ENCODE results near the gene CASP8AP2. TPM values are rescaled to one million over a fixed set of nuclear protein-coding genes. Genes with fewer than 3 reads are reported as not detected.
"Not testable (repeated sequence)": the region's sequence is repeated elsewhere in the genome, so short reads cannot be mapped to it uniquely, and the experiment has no call there.

The CASP8AP2 gene
- total RNA-seq, 1 donor from 2014 or later, result 12.1 TPM

DNA sequence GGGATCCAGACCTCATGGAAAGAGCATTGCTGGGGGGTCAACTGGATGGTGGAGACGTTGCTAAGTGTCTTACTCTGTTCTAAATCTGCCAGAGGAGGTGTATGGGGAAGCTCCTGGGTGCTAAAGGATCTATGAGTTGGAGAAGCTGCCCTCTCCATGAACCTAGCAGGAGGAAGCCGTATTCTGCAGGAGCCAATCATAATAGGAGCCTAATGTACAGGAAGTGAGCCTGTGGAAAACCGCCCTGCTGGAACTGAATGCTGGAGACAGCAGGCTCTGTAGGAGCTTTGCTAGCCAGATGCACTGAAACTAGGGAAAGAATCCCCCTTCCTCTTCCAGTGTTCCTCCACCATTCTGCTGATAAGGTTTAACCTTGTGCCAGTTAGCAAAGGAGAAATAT lies 10.9 kb downstream of the CASP8AP2 start:
- Mint-ChIP-seq H3K27ac (ENCODE audit: unreplicated experiment) (no peak overlapping the region), H3K4me3 (ENCODE audit: unreplicated experiment) (no peak overlapping the region)

DNA sequence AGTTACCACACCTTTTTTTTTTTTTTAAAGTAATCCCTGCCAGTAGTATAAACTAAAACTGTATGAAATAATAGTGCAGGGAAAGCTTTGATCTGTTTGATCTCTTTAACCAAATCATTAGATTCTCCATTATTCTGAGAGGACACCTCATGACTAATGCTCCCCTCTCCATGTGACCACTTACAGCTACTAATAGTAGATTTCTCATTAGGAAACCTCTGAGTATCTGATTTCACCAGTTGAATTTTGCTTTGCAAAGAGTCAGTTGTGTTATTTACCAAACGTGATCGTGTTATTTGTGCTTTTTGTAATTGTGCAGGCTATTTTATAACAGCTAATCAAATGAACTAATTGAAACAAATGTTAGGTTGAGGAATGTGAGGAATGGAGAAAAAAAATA lies 12.5 kb downstream of the CASP8AP2 start:
- Histone ChIP-seq H2AFZ (ENCODE audit: low read depth, low read length) (no peak overlapping the region), H3K4me2 (ENCODE audit: low read length) (no peak overlapping the region), H3K4me3 (ENCODE audit: insufficient read depth, low read depth, low read length) (no peak overlapping the region), H3K9ac (ENCODE audit: low read length) (no peak overlapping the region), H3K79me2 (ENCODE audit: insufficient read depth, low read length) (peaks cover 72% of the 10 kb centered on the region), H3K27me3 (ENCODE audit: insufficient read depth, low read length) (no peaks in the 10 kb centered on the region), H3K36me3 (ENCODE audit: insufficient read depth, low read length) (no peaks in the 10 kb centered on the region), H3K4me1 (ENCODE audit: insufficient read depth, low read length) (peaks cover 11% of the 10 kb centered on the region), H4K20me1 (ENCODE audit: insufficient read depth, low read length) (peaks cover 25% of the 10 kb centered on the region), H3K27ac (ENCODE audit: low read depth, low read length) (no peak overlapping the region), H3K9me3 (ENCODE audit: insufficient read depth, low read depth, low read length) (no peaks in the 10 kb centered on the region)
- peaks cover 2% of the 10 kb centered on the region for H3K9me3 Mint-ChIP-seq (ENCODE audit: unreplicated experiment)
- peaks cover 18% of the 10 kb centered on the region for H3K4me1 Mint-ChIP-seq (ENCODE audit: low read depth, unreplicated experiment)
- no peak overlapping the region for H3K4me3 Mint-ChIP-seq (ENCODE audit: unreplicated experiment)
- FAIRE-seq, result no peak
- H3K27me3 Mint-ChIP-seq (ENCODE audit: low read depth, unreplicated experiment), result no peaks in the 10 kb centered on the region
- no peak overlapping the region for H3K27ac Mint-ChIP-seq (ENCODE audit: unreplicated experiment)
- H3K36me3 Mint-ChIP-seq (ENCODE audit: low read depth, unreplicated experiment), result peaks cover 1% of the 10 kb centered on the region
- DNase-seq (ENCODE audit: low read depth), result peak; percentile 17
- TF ChIP-seq, protein P1, sequence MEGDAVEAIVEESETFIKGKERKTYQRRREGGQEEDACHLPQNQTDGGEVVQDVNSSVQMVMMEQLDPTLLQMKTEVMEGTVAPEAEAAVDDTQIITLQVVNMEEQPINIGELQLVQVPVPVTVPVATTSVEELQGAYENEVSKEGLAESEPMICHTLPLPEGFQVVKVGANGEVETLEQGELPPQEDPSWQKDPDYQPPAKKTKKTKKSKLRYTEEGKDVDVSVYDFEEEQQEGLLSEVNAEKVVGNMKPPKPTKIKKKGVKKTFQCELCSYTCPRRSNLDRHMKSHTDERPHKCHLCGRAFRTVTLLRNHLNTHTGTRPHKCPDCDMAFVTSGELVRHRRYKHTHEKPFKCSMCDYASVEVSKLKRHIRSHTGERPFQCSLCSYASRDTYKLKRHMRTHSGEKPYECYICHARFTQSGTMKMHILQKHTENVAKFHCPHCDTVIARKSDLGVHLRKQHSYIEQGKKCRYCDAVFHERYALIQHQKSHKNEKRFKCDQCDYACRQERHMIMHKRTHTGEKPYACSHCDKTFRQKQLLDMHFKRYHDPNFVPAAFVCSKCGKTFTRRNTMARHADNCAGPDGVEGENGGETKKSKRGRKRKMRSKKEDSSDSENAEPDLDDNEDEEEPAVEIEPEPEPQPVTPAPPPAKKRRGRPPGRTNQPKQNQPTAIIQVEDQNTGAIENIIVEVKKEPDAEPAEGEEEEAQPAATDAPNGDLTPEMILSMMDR (IDR thresholded peaks at IDR 0.05; ENCODE audit: insufficient read depth, low read depth, low read length), result no peak
- TF ChIP-seq EZH2 (IDR thresholded peaks at IDR 0.05; ENCODE audit: insufficient read depth, low read length), result no peak

More for the DNA sequence above, 10.9 kb downstream of the CASP8AP2 start:
- Histone ChIP-seq H4K20me1 (ENCODE audit: insufficient read depth, low read length) (peaks cover 19% of the 10 kb centered on the region), H3K27me3 (ENCODE audit: insufficient read depth, low read length) (no peaks in the 10 kb centered on the region), H2AFZ (ENCODE audit: low read depth, low read length) (no peak overlapping the region), H3K9ac (ENCODE audit: low read length) (no peak overlapping the region), H3K9me3 (ENCODE audit: insufficient read depth, low read depth, low read length) (no peaks in the 10 kb centered on the region), H3K4me1 (ENCODE audit: insufficient read depth, low read length) (peaks cover 11% of the 10 kb centered on the region), H3K4me3 (ENCODE audit: insufficient read depth, low read depth, low read length) (no peak overlapping the region), H3K79me2 (ENCODE audit: insufficient read depth, low read length) (peaks cover 80% of the 10 kb centered on the region), H3K4me2 (ENCODE audit: low read length) (peak overlapping the region; percentile 23), H3K27ac (ENCODE audit: low read depth, low read length) (no peak overlapping the region), H3K36me3 (ENCODE audit: insufficient read depth, low read length) (no peaks in the 10 kb centered on the region)
- H3K4me1 Mint-ChIP-seq (ENCODE audit: low read depth, unreplicated experiment), result peaks cover 18% of the 10 kb centered on the region
- no peaks in the 10 kb centered on the region for H3K27me3 Mint-ChIP-seq (ENCODE audit: low read depth, unreplicated experiment)
- H3K9me3 Mint-ChIP-seq (ENCODE audit: unreplicated experiment), result peaks cover 2% of the 10 kb centered on the region
- no peak for FAIRE-seq
- DNase-seq (ENCODE audit: low read depth), result peak; percentile 16
- peaks cover 3% of the 10 kb centered on the region for H3K36me3 Mint-ChIP-seq (ENCODE audit: low read depth, unreplicated experiment)
- TF ChIP-seq, protein P1 (IDR thresholded peaks at IDR 0.05; ENCODE audit: insufficient read depth, low read depth, low read length), result no peak
- TF ChIP-seq EZH2 (IDR thresholded peaks at IDR 0.05; ENCODE audit: insufficient read depth, low read length), result no peak

DNA sequence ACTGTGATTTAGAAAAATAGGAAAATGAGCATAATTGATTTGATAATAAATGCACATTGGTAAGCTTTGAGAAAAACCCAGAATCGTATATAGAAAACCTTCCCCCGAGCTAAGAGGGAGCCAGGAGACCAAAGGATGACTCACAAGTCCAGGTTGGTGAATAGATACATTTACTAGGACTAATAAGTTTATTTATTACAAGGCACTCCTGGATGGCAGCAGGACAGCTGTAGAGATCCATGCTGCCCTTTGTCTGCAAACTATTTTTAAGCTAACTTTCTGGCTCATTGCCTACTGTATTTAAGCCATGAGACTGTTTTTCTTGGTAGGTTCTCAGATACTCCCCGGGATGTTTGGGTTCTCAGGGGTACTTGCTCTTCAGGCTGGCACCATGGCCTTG lies 13.4 kb downstream of the CASP8AP2 start:
- H3K36me3 ChIP-seq (ENCODE audit: insufficient read depth, low read length), result peaks cover 2% of the 10 kb centered on the region
- H3K36me3 Mint-ChIP-seq (ENCODE audit: low read depth, unreplicated experiment), result no peaks in the 10 kb centered on the region
- H3K4me2 ChIP-seq (ENCODE audit: low read length), result peak overlapping the region; percentile 28
- H3K9me3 Mint-ChIP-seq (ENCODE audit: unreplicated experiment), result no peaks in the 10 kb centered on the region
- H3K9ac ChIP-seq (ENCODE audit: low read length), result no peak overlapping the region
- H3K27ac ChIP-seq (ENCODE audit: low read depth, low read length), result no peak overlapping the region
- H2AFZ ChIP-seq (ENCODE audit: low read depth, low read length), result no peak overlapping the region
- no peak overlapping the region for H3K4me3 ChIP-seq (ENCODE audit: insufficient read depth, low read depth, low read length)
- H3K27me3 Mint-ChIP-seq (ENCODE audit: low read depth, unreplicated experiment), result no peaks in the 10 kb centered on the region
- no peaks in the 10 kb centered on the region for H3K27me3 ChIP-seq (ENCODE audit: insufficient read depth, low read length)
- H3K4me1 ChIP-seq (ENCODE audit: insufficient read depth, low read length), result peaks cover 11% of the 10 kb centered on the region
- H3K9me3 ChIP-seq (ENCODE audit: insufficient read depth, low read depth, low read length), result no peaks in the 10 kb centered on the region
- peak overlapping the region; percentile 44 for H3K27ac Mint-ChIP-seq (ENCODE audit: unreplicated experiment)
- H3K4me3 Mint-ChIP-seq (ENCODE audit: unreplicated experiment), result peak overlapping the region; percentile 28
- peaks cover 18% of the 10 kb centered on the region for H3K4me1 Mint-ChIP-seq (ENCODE audit: low read depth, unreplicated experiment)
- peaks cover 65% of the 10 kb centered on the region for H3K79me2 ChIP-seq (ENCODE audit: insufficient read depth, low read length)
- DNase-seq (ENCODE audit: low read depth) (peak; percentile 49), FAIRE-seq (no peak)
- TF ChIP-seq, protein P1 (IDR thresholded peaks at IDR 0.05; ENCODE audit: insufficient read depth, low read depth, low read length), result no peak
- no peak for TF ChIP-seq EZH2 (IDR thresholded peaks at IDR 0.05; ENCODE audit: insufficient read depth, low read length)
- H4K20me1 ChIP-seq (ENCODE audit: insufficient read depth, low read length), result peaks cover 25% of the 10 kb centered on the region

DNA sequence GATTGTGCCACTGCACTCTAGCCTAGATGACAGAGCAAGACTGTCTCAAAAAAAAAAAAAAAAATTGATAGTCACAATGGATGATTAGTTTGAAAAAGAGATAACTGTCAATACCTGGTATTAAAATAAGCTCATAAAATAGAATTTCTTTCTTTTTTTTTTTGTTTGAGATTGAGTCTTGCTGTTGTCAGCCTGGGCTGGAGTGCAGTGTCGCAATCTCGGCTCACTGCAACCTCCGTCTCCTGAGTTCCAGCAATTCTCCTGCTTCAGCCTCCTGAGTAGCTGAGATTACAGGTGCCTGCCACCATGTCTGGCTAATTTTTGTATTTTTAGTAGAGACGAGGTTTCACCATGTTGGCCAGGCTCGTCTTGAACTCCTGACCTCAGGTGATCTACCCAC lies 17.8 kb downstream of the CASP8AP2 start:
- H4K20me1 ChIP-seq (ENCODE audit: insufficient read depth, low read length), result peaks cover 37% of the 10 kb centered on the region
- H3K79me2 ChIP-seq (ENCODE audit: insufficient read depth, low read length), result peaks cover 37% of the 10 kb centered on the region
- H3K27ac ChIP-seq (ENCODE audit: low read depth, low read length), result not testable (repeated sequence)

More for the DNA sequence above, 17.8 kb downstream of the CASP8AP2 start:
- not testable (repeated sequence) for H3K36me3 ChIP-seq (ENCODE audit: insufficient read depth, low read length); H3K4me3 ChIP-seq (ENCODE audit: insufficient read depth, low read depth, low read length); H2AFZ ChIP-seq (ENCODE audit: low read depth, low read length); H3K4me3 Mint-ChIP-seq (ENCODE audit: unreplicated experiment); H3K9me3 ChIP-seq (ENCODE audit: insufficient read depth, low read depth, low read length); H3K36me3 Mint-ChIP-seq (ENCODE audit: low read depth, unreplicated experiment); H3K9me3 Mint-ChIP-seq (ENCODE audit: unreplicated experiment); FAIRE-seq; DNase-seq (ENCODE audit: low read depth); H3K4me2 ChIP-seq (ENCODE audit: low read length); H3K27ac Mint-ChIP-seq (ENCODE audit: unreplicated experiment); H3K27me3 Mint-ChIP-seq (ENCODE audit: low read depth, unreplicated experiment); H3K4me1 ChIP-seq (ENCODE audit: insufficient read depth, low read length); H3K9ac ChIP-seq (ENCODE audit: low read length); H3K27me3 ChIP-seq (ENCODE audit: insufficient read depth, low read length)
- H3K4me1 Mint-ChIP-seq (ENCODE audit: low read depth, unreplicated experiment), result peaks cover 16% of the 10 kb centered on the region
